Measurements from ENCODE around the gene RPS27A. TPM values are rescaled to one million over a fixed set of nuclear protein-coding genes. Genes with fewer than 3 reads are reported as not detected.
"Not testable (repeated sequence)": the region's sequence is repeated elsewhere in the genome, so short reads cannot be mapped to it uniquely, and the experiment has no call there.

RPS27A gene
- total RNA-seq, 1 experiment from 2014 or later, result 2,978 TPM

DNA sequence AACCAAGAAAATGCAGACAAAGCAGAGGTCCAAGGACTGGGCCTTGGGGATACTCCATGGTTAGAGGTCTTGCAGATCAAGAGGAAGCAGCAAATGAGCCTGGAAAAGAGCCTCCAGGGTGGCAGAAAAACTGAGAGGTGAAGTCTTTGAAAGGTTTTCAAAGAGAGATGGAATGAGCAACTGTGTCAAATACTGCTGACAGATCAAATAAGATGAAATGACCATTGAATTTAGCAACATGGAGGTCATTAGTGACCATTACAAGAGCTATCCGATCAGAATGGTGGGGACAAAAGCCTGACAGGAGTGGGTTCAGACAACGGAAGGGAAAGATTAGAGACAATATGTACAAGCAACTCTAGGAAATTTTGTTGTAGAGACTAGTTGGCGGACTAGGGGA, 1.9 kb upstream of the RPS27A start:
- Histone ChIP-seq H3K9me3 (replicated peaks) (no peaks in the 10 kb centered on the region), H3K27me3 (no peaks in the 10 kb centered on the region), H3K4me3 (no peak overlapping the region), H3K27ac (no peak overlapping the region), H3K36me3 (peaks cover 30% of the 10 kb centered on the region), H3K4me1 (no peaks in the 10 kb centered on the region; the same call in 1 of the 2 replicates)
- no peak for DNase-seq

DNA sequence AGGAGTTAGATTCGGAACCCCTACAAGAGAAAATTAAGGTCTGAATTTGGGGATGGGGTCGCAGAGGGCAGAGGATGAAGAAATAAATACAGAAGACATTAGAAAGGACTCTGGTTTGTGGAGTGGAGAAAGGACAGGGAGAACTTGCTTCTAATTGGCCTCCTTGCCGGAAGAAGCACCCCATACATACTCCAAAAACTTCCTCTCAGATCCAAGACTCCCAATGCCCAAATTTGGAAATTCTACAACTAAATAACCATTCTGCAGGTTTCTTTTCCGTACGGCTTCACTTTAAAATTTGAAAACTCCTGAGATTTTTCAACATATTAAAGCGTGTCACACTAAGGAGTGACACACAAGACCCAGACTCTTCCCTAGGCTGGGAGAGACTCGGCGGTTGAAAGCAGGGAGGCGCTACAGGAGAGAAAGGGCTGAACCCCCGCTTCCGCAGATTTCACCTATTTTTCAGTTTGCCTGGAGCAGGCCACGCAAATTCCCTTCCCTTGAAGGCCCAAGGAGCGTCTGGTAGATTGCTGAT, 873 bp upstream of the RPS27A start:
- DNase-seq, result no peak
- H3K4me3 ChIP-seq, result peak overlapping the region; percentile 76
- H3K4me1 ChIP-seq, result no peaks in the 10 kb centered on the region; the same call in 1 of the 2 replicates
- peaks cover 37% of the 10 kb centered on the region for H3K36me3 ChIP-seq
- no peaks in the 10 kb centered on the region for H3K27me3 ChIP-seq
- H3K27ac ChIP-seq, result peak overlapping the region; percentile 94
- H3K9me3 ChIP-seq (replicated peaks), result no peaks in the 10 kb centered on the region

DNA sequence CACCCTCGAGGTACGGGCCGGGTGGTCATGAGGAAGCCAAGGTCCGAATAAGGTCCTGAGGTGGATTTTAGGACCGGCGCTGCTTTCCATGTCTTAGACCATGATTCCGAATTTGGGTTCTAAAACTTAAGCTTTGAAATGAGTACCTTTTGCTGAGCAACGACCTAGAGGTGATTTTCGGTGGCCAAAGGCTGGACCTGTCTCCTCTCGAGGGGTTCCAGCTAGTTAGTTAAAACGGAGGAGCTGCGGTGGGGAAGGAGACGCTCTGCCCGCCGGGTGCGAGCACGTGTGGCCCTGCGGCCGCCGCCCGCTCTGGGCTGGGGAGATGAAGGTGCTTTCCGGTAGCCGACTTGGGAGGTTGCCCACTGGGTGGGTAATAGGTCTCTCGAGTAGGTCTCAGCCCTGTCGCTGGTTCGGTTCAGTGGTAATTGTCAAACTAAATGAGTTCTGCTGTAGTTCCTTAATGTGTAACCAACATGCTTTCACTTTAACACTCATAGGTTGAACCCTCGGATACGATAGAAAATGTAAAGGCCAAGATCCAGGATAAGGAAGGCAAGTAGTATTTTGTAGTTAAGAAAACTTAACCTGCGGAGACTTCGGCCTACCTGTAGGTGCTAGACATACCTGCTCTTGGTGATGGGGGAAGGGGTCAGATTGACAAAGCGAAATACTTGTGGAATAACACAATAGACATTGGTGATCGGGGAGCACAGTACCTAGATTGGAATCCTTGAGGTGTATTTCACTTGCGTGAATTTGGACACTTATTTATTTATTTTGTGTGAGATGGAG, 572 bp downstream of the RPS27A start:
- Histone ChIP-seq H3K9me3 (replicated peaks) (no peaks in the 10 kb centered on the region), H3K4me3 (peak overlapping the region; percentile 76), H3K27me3 (no peaks in the 10 kb centered on the region), H3K4me1 (no peaks in the 10 kb centered on the region; the same call in 1 of the 2 replicates), H3K27ac (peak overlapping the region; percentile 94), H3K36me3 (peaks cover 49% of the 10 kb centered on the region)
- DNase-seq, result peak; percentile 33 to 46

DNA sequence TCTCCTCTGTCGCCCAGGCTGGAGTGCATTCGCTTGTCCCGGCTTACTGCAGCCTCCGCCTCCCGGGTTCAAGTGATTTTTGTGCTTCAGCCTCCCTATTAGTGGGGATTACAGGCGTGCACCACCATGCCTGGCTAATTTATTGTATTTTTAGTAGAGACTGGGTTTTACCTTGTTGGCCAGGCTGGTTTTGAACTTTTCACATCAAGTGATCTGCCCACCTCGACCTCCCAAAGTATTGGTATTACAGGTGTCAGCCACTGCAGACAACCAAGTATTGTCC, 1.1 kb downstream of the RPS27A start:
- Histone ChIP-seq H3K4me1 (no peaks in the 10 kb centered on the region; the same call in 1 of the 2 replicates), H3K4me3 (peak overlapping the region; percentile 76), H3K27me3 (no peaks in the 10 kb centered on the region), H3K36me3 (peaks cover 53% of the 10 kb centered on the region), H3K27ac (no peak overlapping the region), H3K9me3 (replicated peaks) (no peaks in the 10 kb centered on the region)
- no peak for DNase-seq

DNA sequence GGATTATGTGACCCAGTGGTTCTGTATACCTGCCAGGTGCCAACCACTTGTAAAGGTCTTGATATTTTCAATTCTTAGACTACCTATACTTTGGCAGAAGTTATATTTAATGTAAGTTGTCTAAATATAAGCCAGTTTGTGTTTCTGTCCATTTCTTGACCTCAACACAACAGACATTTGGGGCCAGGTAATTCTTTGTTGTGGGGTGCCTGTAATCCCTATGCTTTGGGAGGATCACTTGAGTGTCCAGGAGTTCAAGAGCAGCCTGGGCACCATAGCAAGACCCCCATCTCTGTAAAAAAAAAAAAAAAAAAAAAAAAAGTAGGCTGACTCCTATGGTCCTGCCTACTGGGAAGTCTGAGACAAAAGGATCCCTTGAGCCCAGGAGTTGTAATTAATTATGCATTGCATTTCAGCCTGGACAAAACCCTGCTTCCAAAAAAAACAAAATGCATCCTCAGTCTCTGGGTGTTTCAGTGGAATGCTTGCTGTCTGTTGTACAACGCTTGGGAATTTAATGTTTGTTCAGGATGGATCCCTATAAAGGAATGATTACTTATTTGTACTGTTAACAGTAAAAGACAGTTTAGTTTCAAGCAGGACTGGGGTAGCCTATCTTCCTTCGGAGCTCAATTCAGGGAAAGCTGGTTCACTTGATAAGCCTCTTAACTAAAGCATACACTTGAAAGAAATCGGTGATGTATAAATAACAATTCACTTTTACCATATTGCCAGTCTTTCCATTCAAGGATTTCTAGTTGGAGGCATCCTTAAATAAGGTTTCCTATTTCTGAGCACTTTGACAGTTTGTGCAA, 3.4 kb downstream of the RPS27A start:
- H3K9me3 ChIP-seq (replicated peaks), result no peaks in the 10 kb centered on the region
- H3K27ac ChIP-seq, result no peak overlapping the region
- H3K4me1 ChIP-seq, result no peaks in the 10 kb centered on the region; the same call in 1 of the 2 replicates
- no peaks in the 10 kb centered on the region for H3K27me3 ChIP-seq
- H3K4me3 ChIP-seq, result no peak overlapping the region
- no peak for DNase-seq
- peaks cover 69% of the 10 kb centered on the region for H3K36me3 ChIP-seq

DNA sequence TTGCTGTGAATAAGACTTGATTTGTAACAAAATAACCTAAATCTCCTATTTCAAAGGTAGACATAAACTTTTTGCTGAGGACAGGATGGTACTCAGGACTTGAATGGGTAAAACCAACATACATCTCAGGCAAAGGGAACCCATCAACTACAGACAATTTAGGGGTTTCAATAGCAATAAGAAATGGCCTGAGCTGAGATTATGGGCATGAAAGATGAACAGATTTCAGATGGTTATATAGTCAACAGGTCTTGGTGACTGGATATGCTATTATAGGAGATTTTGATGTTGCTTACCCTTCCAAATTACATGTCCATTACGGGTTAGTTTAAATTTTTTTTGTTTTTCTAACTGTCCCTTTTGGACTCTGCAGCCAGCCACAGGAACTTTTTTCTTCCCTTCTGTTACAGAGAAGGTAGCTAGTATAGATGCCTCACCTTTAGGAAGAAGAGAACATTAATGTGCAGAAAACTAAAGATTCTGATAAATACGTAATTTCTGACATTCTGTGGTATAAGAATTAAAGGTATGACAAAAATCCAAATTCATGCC, 4.6 kb downstream of the RPS27A start:
- no peak for DNase-seq
- H3K27me3 ChIP-seq, result no peaks in the 10 kb centered on the region
- H3K4me3 ChIP-seq, result no peak overlapping the region
- H3K9me3 ChIP-seq (replicated peaks), result no peaks in the 10 kb centered on the region
- H3K27ac ChIP-seq, result no peak overlapping the region
- H3K4me1 ChIP-seq, result no peaks in the 10 kb centered on the region; the same call in 1 of the 2 replicates
- peaks cover 74% of the 10 kb centered on the region for H3K36me3 ChIP-seq

DNA sequence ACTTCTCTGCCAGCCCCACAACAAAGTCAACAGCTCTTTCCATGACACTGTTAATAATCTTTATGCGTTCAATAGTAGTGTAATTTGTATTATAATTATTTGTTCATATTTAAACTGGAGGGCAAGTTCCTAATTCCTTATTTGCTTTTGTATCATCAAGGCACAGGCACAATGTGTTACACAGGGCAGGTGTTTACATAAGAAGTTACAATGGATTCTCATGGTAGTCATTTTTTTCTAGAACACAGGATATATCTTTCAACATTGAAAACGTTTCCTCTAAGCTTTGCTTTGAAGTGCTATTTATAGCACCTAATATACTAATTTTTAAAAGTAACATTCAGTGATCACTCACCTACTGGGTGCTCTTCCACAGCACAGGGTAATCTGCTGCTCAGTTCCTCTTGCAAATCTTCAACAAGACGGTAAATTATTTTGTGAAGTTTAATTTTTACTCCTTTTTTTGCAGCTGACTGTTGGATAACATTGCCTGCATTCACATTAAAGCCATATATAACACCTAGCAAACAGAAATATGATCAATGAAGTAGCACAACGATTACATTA, 7.3 kb downstream of the RPS27A start:
- peaks cover 81% of the 10 kb centered on the region for H3K36me3 ChIP-seq
- no peak overlapping the region for H3K27ac ChIP-seq
- no peak overlapping the region for H3K4me3 ChIP-seq
- no peaks in the 10 kb centered on the region for H3K9me3 ChIP-seq (replicated peaks)
- H3K27me3 ChIP-seq, result no peaks in the 10 kb centered on the region
- no peaks in the 10 kb centered on the region for H3K4me1 ChIP-seq
- DNase-seq, result no peak

DNA sequence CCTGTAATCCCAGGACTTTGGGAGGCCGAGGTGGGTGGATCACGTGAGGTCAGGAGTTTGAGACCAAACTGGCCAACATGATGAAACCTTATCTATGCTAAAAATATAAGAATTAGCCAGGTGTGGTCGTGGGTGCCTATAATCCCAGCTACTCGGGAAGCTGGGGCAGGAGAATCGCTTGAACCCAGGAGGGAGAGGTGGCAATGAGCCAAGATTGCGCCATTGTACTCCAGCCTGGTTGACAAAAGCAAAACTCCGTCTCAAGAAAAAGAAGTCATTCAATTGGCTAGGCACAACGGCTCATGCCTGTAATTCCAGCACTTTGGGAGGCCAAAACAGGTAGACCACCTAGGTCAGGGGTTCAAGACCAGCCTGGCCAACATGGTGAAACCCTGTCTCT, 9.1 kb downstream of the RPS27A start:
- not testable (repeated sequence) for H3K27ac ChIP-seq; H3K27me3 ChIP-seq; DNase-seq; H3K9me3 ChIP-seq (replicated peaks); H3K4me1 ChIP-seq; H3K4me3 ChIP-seq
- peaks cover 71% of the 10 kb centered on the region for H3K36me3 ChIP-seq

DNA sequence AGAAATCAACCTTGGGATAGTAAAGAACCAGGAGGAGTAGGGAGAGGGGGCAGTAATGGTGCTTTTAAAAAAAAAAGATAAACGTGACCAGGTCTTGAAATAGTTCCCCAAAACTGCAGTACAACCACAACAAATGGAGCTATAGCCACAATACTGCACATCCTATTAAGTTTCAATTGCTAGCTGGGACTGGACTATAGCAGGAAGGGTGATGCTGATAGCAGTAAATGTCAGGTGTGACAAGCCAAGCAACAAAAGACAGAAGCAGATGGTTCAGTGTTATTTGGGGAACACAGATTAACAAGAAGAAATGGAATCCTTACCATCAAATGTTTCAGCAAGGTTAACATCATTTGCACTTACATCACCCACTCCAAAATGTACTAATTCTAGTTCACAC, 10.1 kb downstream of the RPS27A start:
- Histone ChIP-seq H3K27ac (no peak overlapping the region), H3K36me3 (peaks cover 63% of the 10 kb centered on the region), H3K27me3 (no peaks in the 10 kb centered on the region), H3K9me3 (replicated peaks) (no peaks in the 10 kb centered on the region), H3K4me1 (no peaks in the 10 kb centered on the region), H3K4me3 (no peak overlapping the region)
- DNase-seq, result no peak

DNA sequence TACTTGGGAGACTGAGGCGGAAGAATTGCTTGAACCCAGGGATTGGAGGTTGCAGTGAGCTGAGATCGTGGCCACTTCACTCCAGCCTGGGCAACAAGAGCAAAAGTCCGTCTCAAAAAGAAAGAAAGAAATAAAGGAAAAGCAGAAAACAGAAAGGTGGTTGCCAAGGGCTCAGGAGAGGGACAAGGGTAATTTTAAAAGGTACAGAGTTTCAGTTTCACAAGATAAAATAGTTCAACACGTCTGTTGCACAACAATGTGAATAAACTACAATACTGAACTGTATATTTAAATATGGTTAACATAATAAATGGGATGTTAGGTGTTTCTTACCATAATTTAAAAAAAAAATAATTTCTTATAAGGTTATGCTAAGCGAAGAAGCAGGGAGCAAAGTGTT, 12.9 kb downstream of the RPS27A start:
- H3K27me3 ChIP-seq, result no peaks in the 10 kb centered on the region
- DNase-seq, result no peak
- peaks cover 46% of the 10 kb centered on the region for H3K36me3 ChIP-seq
- no peak overlapping the region for H3K27ac ChIP-seq
- H3K4me1 ChIP-seq, result no peaks in the 10 kb centered on the region
- no peaks in the 10 kb centered on the region for H3K9me3 ChIP-seq (replicated peaks)
- H3K4me3 ChIP-seq, result no peak overlapping the region

DNA sequence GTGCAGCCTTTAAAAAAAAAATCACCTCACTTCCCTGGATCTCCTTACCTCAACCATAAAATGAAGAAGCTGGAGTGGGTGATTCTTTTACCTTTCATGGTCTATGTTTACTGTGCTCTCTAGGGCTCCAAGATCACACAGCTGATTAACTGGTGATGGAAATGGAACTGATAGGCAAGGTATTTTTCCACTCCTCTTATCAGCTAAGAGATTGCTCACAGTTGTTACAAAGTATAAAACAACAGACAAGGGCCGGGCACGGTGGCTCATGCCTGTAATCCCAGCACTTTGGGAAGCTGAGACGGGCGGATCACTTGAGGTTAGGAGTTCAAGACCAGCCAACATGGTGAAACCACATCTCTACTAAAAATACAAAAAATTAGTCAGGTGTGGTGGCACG, 14.5 kb downstream of the RPS27A start:
- Histone ChIP-seq H3K27ac (no peak overlapping the region), H3K9me3 (replicated peaks) (no peaks in the 10 kb centered on the region), H3K36me3 (peaks cover 44% of the 10 kb centered on the region), H3K4me3 (no peak overlapping the region), H3K27me3 (no peaks in the 10 kb centered on the region), H3K4me1 (no peaks in the 10 kb centered on the region)
- no peak for DNase-seq

DNA sequence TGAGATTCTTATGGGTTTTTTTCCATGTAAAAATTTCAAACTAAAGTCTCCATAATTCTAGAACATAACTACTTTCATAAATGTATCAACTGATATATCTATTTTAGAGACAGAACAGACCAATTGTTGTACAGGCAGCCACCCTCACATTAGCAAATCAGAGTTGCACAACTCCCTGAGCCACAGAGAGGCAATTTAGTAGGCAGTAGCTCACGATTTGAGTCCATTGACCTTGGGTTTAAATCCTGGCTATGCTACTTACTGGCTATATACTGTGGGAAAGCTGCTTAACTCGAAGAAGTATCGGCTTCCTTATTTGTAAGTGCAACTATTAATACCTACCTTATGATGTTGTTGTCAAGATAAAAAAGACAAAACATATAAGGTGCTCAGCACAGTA, 20.3 kb downstream of the RPS27A start:
- H3K4me3 ChIP-seq, result no peak overlapping the region
- DNase-seq, result no peak
- H3K9me3 ChIP-seq (replicated peaks), result no peaks in the 10 kb centered on the region
- H3K27ac ChIP-seq, result no peak overlapping the region
- no peaks in the 10 kb centered on the region for H3K4me1 ChIP-seq
- H3K27me3 ChIP-seq, result no peaks in the 10 kb centered on the region
- peaks cover 46% of the 10 kb centered on the region for H3K36me3 ChIP-seq

DNA sequence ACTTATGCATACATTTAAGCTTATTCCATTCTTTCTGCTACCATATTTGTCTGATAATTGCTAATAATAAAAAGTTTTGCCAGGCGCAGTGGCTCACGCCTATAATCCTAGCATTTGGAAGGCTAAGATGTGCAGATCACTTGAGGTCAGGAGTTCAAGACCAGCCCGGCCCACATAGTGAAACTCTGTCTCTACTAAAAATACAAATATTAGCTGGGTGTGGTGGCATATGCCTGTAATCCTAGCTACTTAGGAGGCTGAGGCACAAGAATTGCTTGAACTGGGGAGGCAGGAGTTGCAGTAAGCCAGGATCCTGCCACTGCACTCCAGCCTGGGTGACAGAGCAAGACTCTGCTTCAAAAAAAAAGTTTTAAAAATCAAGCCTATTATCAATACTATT, 27.1 kb downstream of the RPS27A start:
- DNase-seq, result not testable (repeated sequence)

DNA sequence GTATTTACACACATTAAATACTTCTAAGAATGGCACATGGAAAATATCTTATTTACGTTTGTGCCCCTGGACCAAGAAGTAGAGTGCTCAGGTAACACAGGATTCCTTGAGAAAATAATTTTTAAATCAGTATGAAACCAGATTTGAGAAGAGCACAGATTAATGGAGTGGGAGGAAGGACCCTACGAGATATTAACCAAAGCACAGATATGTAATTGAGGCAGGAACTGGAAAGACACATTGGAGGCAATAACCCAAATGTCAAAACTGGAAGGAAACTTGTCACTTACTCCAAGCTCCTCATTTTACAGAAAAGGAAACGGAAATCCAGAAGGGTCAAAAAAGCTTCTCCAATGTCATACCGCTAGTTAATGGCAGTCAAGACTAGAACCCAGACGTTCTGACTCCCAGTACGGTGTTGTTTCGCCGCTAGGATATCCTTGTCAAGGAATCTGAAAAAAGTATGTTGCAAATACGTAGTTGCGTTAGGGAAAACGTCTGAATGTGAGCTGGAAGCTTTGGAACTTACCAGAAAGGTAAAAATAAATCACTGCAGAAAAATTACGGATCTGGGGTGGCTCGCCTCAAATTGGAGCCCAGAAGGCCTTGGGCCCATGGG, 35.9 kb downstream of the RPS27A start:
- Histone ChIP-seq H3K4me3 (peak overlapping the region; percentile 71), H3K27ac (peak overlapping the region; percentile 49)
- DNase-seq, result no peak

More for the DNA sequence above, 27.1 kb downstream of the RPS27A start:
- peaks cover 54% of the 10 kb centered on the region for H3K36me3 ChIP-seq
- H3K27ac ChIP-seq; H3K9me3 ChIP-seq (replicated peaks); H3K4me3 ChIP-seq; H3K4me1 ChIP-seq; H3K27me3 ChIP-seq: not testable (repeated sequence)

More for the DNA sequence above, 35.9 kb downstream of the RPS27A start:
- Histone ChIP-seq H3K4me1 (0 out of 2 replicates have a peak, but pooled peaks cover 3% of the 10 kb centered on the region), H3K27me3 (no peaks in the 10 kb centered on the region), H3K36me3 (peaks cover 8% of the 10 kb centered on the region), H3K9me3 (replicated peaks) (no peaks in the 10 kb centered on the region)
